K562 (cell line): ENCODE results near the gene SFT2D2. TPM values are rescaled to one million over a fixed set of nuclear protein-coding genes. Genes with fewer than 3 reads are reported as not detected.

Source experiments
- ATF4 ChIP-seq: fragments of 450-650 bp; formaldehyde crosslinking; IDR thresholded peaks from 2 replicates; pipeline ENCODE4 v1.4.0; 2022; ENCODE audit warnings: mild to moderate bottlenecking, moderate library complexity
- CCAR2 ChIP-seq: fragments of 200-400 bp; formaldehyde crosslinking; IDR thresholded peaks from 2 replicates; pipeline ENCODE4 v1.6.1; 2017; ENCODE audit warnings: mild to moderate bottlenecking, low read depth, low read length
- GATAD2A ChIP-seq: fragments of 450-650 bp; IDR thresholded peaks from 2 replicates; pipeline ENCODE4 v1.6.1; 2017
- HDAC1 ChIP-seq, 2 experiments: fragments of 450-650 bp; IDR thresholded peaks; 2 replicates each; pipeline ENCODE4 v1.6.1; 2016 to 2017; ENCODE audit warnings: inconsistent platforms in 1 of 2, mild to moderate bottlenecking in 1 of 2, moderate library complexity in 1 of 2
- HES1 ChIP-seq: fragments of 450-650 bp; IDR thresholded peaks from 2 replicates; pipeline ENCODE4 v1.6.1; 2016; ENCODE audit warnings: low read depth, mild to moderate bottlenecking, moderate library complexity
- HINFP ChIP-seq: fragments of 450-650 bp; conservative IDR thresholded peaks from 2 replicates; pipeline ENCODE4 v1.6.1; 2016; ENCODE audit warnings: missing genetic modification characterization, low read depth, mild to moderate bottlenecking, control low read depth, missing compliant biosample characterization
- NFIC ChIP-seq: fragments of 450-650 bp; IDR thresholded peaks from 2 replicates; pipeline ENCODE4 v1.6.1; 2017; ENCODE audit warnings: mild to moderate bottlenecking, inconsistent platforms
- NONO ChIP-seq, 2 experiments: fragments of 200-400 bp in 1 of 2; fragments of 450-650 bp in 1 of 2; formaldehyde crosslinking in 1 of 2; IDR thresholded peaks; 2 replicates each; pipeline ENCODE4 v1.6.1; 2017; ENCODE audit warnings: low read depth in 2 of 2, mild to moderate bottlenecking in 2 of 2, moderate library complexity in 2 of 2, low read length in 1 of 2
- PHF20 ChIP-seq: fragments of 450-650 bp; IDR thresholded peaks from 2 replicates; pipeline ENCODE4 v1.6.1; 2018; ENCODE audit not compliant: partially characterized antibody
- RREB1 ChIP-seq: fragments of 250-450 bp; sonication (Bioruptor Pico); IDR thresholded peaks from 2 replicates; pipeline ENCODE4 v1.4.0; 2020
- SAFB ChIP-seq: fragments of 200-400 bp; formaldehyde crosslinking; IDR thresholded peaks from 2 replicates; pipeline ENCODE4 v1.6.1; 2017; ENCODE audit warnings: low read depth, low read length, borderline replicate concordance
- SIX5 ChIP-seq, 2 experiments: IDR thresholded peaks; 2 replicates each; pipeline ENCODE4 v1.6.1; 2011; ENCODE audit warnings: low read length in 2 of 2, borderline replicate concordance in 1 of 2, low read depth in 1 of 2, mild to moderate bottlenecking in 1 of 2, moderate library complexity in 1 of 2; ENCODE audit not compliant: insufficient read depth in 1 of 2
- SPI1 ChIP-seq: IDR thresholded peaks from 2 replicates; pipeline ENCODE4 v1.6.1; 2011; ENCODE audit warnings: low read depth, low read length, control low read depth, borderline replicate concordance
- ZNF263 ChIP-seq: sonication (generic); formaldehyde crosslinking; IDR thresholded peaks from 2 replicates; pipeline ENCODE4 v1.8.0; 2022; ENCODE audit warnings: mild to moderate bottlenecking, missing genetic modification reagents, borderline replicate concordance
- ZNF586 ChIP-seq: fragments of 450-650 bp; formaldehyde crosslinking; conservative IDR thresholded peaks from 2 replicates; pipeline ENCODE4 v1.4.0; 2020; ENCODE audit warnings: mild to moderate bottlenecking, moderate library complexity
- ZNF644 ChIP-seq: fragments of 200-800 bp; sonication (Bioruptor generic); IDR thresholded peaks from 2 replicates; pipeline ENCODE4 v1.6.1; 2016; ENCODE audit warnings: low read depth, missing genetic modification characterization, missing compliant biosample characterization
- polyA plus RNA-seq, 8 experiments: library from polyadenylated mRNA; depleted of rRNA in 4 of 8; stranded (reverse) in 5 of 8; unstranded in 3 of 8; fragments of >200 nt; fragmentation: Nextera tagmentation in 2 of 8; fragmentation: Illumina TruSeq in 1 of 8; extraction: Ambion mirVana in 2 of 8; extraction: Trizol in 1 of 8; gene quantifications; 2 replicates each; pipeline versions ENCODE4 v1.2.1 to v1.2.3, GENCODE V29; 2011 to 2014; ENCODE audit warnings: inconsistent platforms in 1 of 8, missing spikeins in 1 of 8
- total RNA-seq, 7 experiments: library from RNA; depleted of rRNA in 6 of 7; stranded (reverse); fragments of >200 nt in 6 of 7; fragmentation: Illumina TruSeq in 2 of 7; extraction: Trizol in 2 of 7; gene quantifications; 2 replicates each; pipeline versions ENCODE4 v1.2.1 to v1.2.3, GENCODE V29; 2011 to 2021; ENCODE audit warnings: low replicate concordance in 1 of 7
- TF ChIP-seq, protein P1 (sequence below): fragments of 250-450 bp; sonication (Bioruptor Pico); IDR thresholded peaks from 2 replicates; pipeline ENCODE4 v1.8.0; 2021; ENCODE audit warnings: moderate library complexity, mild to moderate bottlenecking, inconsistent platforms

The SFT2D2 gene
- total and polyA plus RNA-seq, 9 of the 15 experiments (the other 6 are each of a cell fraction or from before 2014, with no cell fraction given), result 3.4 to 50.1 (median 21.6) TPM

DNA sequence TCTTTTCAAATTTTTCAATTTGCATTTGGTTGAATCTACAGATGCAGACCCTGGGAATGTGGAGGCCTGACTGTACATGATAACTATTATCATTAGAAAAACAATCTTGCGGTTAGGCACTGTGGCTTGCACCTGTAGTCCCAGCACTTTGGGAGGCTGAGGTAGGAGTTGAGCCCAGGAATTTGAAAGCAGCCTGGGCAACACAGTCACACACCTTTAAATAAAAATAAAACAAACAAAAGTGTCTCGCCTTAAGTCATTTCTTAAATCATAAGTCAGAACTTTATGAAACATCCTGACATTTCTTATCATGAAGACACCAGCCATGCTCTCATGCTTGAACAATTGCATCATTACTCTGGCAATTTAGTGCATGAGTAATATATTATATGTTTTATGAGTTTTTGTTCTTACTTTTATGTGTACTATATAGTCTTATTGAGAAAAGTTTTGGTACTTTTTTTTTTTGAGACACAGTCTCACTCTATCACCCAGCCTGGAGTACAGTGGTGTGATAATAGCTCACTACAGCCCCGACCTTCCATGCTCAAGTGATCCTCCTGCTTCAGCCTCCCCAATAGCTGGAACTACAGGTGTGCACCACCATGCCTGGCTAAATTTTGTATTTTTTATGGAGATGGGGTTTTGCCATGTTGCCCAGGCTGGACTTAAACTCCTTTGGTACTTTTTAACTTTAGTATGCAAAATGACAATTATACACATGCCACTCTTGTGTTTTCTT lies 62.7 kb downstream of the SFT2D2 start (continued):
- TF ChIP-seq RREB1 (CRISPR knock-in tag) (no peak), ATF4 (CRISPR knock-in tag) (peak; percentile 76), ZNF644 (tag) (peak; percentile 56; the same call in 1 of the 2 replicates), SAFB (no peak), SPI1 (no peak), CCAR2 (no peak), ZNF586 (no peak), ZNF263 (CRISPR knock-in tag) (no peak), NFIC (peak; percentile 82), NONO (IDR thresholded peaks at IDR 0.05; ENCODE audit: low read depth in 2 of 2, low read length in 1 of 2) (no peak), HINFP (tag) (no peak), PHF20 (no peak), HDAC1 (IDR thresholded peaks at IDR 0.05) (0 out of 4 replicates have a peak, but pooled peaks of 1 of the 2 experiments have one; percentile 5), GATAD2A (no peak), HES1 (peak; percentile 81), SIX5 (IDR thresholded peaks at IDR 0.05; ENCODE audit: borderline replicate concordance in 1 of 2, insufficient read depth in 1 of 2, low read depth in 1 of 2, low read length in 2 of 2) (no peak)
- TF ChIP-seq, protein P1, sequence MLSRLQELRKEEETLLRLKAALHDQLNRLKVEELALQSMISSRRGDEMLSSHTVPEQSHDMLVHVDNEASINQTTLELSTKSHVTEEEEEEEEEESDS (CRISPR knock-in tag), result no peak
